ELF-1 (cell line): ENCODE measurements around the gene FUT7.

Experiments used
- DNase-seq: peaks from one replicate; pipeline ENCODE4 v3.0.0-alpha.2; 2016; ENCODE audit warnings: low read depth, low spot score

FUT7 gene, protein sequence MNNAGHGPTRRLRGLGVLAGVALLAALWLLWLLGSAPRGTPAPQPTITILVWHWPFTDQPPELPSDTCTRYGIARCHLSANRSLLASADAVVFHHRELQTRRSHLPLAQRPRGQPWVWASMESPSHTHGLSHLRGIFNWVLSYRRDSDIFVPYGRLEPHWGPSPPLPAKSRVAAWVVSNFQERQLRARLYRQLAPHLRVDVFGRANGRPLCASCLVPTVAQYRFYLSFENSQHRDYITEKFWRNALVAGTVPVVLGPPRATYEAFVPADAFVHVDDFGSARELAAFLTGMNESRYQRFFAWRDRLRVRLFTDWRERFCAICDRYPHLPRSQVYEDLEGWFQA

DNA sequence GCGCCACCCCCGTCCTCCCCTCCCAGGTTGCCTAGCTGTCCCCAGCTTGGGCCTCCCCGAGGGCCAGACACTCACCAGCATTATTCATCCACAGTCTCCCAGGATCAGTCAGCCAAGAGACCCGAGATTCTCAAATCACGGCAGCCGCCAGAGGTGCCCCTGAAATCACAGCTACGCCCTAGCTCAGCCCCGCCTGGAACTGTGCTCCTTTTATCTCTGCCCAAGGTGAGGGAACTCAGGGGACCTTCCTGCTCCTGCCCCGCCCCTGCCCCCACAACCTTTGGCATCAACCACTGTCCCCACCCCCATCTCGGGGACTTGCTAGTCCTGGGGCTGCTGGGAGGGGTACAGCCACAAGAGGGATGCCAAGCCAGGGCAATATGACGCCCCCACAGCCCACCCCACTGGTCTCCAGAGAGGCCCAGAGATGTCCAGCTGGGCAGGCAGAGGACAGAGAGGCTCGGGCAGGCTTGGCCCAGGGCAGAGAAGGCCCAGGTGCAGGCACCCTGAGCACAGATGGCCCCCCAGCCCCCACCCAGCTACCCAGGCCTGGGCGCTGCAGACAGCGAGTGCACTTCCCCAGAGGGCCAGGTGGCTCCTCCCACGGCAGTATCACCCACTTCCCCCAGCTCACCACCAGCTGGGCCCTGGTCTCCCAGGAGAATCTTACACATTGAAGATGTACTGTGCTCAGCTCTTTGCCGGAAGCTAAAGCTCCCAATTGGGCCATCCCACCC, at the start of gene FUT7:
TSS of gene FUT7 (minus strand) at position 185 of the 737 bp plus-strand sequence. CDS start at position 88, 97 bp downstream.
- DNase-seq, result no peak

DNA sequence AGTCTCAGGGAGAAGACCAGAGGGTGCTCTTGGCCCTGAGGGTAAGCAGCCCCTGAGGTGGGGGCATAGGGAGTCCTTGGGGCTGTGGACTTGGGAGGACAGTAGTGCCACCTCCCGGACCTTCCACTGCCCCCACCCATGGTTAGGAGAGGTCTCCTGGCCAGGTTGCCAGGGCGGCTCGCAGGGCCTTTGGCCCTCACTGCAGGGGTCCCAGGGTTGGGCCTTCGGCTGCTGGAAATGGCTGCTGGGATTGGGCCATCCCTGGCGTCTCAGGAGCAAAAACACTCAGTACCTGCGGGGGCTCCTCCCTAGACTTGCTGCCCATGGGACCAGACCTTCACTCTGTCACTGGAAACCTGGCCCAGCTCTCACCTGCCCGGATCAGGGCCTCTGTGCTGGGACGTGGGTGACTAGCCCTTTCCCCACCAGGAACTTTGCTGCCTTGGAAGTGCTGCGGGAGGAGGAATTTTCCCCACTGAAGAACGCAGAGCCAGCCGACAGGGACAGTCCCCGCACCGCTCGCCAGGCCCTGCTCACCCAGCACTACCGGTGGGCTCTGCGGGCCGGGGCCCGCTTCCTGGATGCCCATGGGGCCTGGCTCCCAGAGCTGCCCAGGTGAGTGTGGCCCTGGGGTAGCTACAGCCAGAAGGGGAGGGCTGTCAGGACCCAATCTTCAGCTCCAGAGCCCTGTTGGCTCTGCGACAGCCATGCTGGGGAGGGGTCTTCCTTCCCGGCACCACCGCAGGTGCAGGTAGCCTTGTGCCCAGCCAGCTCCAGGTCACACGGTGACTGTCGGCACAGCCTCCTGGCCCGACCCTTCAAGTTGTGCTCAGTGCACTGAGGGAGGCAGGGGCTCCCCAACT, 48.6 kb upstream of the FUT7 start:
- no peak for DNase-seq

DNA sequence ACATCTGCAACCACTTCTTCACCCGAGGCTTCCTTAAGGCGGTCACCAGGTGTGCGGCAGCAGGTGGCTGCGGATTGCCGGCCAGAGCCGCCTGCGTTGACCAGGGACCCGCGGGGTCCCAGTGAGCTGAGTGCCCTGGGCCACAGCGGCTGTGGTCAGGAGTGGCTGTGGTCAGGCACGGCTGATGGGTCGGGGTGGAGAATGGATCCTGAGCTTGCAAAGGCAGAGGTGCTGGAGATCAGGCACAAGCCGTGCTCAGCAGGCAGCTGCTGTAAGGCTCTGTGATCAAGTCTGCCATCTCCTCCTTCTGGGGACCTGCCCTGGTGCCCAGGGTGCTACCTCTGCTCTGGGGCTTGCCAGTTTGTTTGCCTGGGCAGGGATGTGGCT, 47.5 kb upstream of the FUT7 start:
- DNase-seq, result no peak

GRCh38 chr9:137078701-137079400, 47.0 kb upstream of the FUT7 start:
- DNase-seq, result peak; percentile 81

- DNase-seq, result no peak
These were observed 46.1 kb upstream of the FUT7 start for GRCh38 chr9:137077758-137078693.

DNA sequence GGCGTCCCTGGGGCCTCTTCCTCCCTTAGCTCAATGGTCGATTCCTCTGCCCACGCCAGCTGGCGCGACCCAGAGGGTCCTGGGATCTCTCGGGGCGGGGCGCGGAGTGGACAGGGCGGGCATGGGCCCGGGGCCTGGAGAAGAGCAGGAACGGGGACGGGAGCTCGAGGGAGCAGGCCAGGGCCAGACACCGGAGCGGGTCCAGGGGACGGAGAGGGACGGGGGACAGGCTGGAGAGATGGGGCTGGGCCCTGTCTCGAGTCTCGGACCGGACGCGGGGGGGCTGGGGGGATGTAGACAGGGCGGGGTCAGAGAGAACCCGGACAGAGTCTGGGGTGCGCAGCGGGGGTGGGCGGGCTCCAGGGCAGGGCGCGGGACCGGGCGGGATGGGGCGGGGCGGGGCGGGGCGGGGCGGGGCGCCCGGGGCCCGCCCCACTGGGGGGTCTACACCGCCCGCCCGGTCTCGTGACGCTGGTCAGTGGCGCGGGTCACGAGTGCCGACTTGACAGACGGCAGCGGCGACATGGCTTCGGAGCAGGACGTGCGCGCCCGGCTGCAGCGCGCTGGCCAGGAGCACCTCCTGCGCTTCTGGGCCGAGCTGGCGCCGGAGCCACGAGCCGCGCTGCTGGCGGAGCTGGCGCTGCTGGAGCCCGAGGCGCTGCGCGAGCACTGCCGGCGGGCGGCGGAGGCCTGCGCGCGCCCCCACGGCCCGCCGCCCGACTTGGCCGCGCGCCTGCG, 45.3 kb upstream of the FUT7 start, which contains the start of gene UAP1L1:
TSS of gene UAP1L1 (plus strand) at position 508 of the 738 bp plus-strand sequence. CDS start at position 524, 16 bp downstream.
- no peak for DNase-seq

- no peak for DNase-seq
These were observed 44.7 kb upstream of the FUT7 start for GRCh38 chr9:137076636-137077009.

DNA sequence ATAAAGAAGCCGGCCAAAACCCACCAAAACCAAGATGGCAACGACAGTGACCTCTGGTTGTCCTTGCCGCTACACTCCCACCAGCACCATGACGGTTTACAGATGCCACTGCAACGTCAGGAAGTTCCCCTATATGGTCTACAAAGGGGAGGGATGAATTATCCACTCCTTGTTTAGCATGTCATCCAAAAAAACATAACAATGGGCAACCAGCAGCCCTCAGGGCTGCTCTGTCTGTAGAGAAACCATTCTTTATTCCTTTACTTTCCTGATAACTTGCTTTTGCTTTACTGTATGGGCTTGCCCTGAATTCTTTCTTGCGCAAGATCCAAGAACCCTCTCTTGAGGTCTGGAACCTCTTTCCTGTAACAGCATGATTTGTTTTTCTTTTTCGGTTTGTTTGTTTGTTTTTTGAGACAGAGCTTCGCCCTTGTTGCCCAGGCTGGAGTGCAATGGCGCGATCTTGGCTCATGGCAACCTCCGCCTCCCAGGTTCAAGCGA, 43.4 kb upstream of the FUT7 start:
- DNase-seq, result peak; percentile 75

GRCh38 chr9:137074657-137075274, 42.9 kb upstream of the FUT7 start:
- DNase-seq, result peak; percentile 30

GRCh38 chr9:137073992-137074399, 42.1 kb upstream of the FUT7 start:
- no peak for DNase-seq

DNA sequence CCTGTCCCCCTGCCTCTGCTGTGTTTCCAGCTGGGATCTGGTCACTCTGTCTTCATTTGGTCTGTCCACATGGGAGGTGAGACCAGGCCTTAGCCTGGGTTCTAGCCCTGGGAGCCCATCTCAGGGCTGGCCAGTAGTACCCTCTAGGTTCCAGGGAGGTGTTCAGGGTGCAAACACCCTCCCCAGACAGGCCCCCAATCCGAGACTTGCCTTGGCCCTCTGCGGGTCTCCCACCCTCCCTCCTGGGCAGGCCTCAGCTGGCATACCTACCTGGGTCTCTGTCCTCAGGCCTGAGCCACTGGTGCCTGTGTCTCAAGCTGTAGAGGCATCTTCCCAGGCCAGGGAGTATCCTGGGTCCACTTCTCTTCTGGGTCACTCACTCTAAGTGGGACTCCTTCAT, 39.4 kb upstream of the FUT7 start:
- no peak for DNase-seq

- DNase-seq, result no peak
These were observed 39.0 kb upstream of the FUT7 start for GRCh38 chr9:137070906-137071275.

DNA sequence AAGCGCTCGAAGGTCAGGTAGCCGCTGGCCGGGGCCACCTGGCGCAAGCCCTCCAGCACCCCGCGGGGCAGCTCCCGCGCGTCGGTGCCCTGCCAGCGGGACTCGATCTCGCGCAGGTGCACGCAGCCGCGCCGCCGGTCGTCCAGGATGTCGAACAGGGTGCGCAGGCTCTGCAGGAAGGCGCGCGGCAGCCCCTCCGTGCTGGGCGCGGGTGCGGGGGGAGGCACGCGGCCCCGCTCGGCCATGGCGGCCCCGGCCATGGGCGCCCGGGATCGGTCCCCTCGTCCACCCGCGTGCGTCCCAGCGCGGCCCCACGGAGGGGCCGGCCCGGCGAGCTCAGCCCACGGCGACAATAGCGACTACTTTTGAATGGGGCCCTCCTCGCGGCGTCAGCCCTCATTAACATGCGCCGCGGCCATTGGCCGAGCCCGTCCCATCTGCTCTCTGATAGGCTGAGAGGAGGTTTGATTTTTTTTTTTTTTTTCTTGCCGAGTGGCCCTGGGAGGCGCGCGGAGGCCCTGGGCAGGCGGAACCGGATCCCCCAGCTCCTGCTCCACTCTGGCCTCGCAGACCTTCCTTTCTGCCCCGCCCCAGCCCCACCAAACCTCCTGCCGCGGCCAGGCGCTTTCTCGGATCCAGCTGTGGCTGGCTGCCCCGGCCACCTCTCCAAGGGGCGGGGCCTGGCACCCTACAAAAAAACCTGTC, 38.5 kb upstream of the FUT7 start, which contains the start of gene SAPCD2:
TSS of gene SAPCD2 (minus strand) at position 357 of the 705 bp plus-strand sequence. CDS start at position 260, 97 bp downstream.
- peak; percentile 97 for DNase-seq

- DNase-seq, result peak; percentile 57
These were observed 37.7 kb upstream of the FUT7 start for GRCh38 chr9:137069508-137070091.

DNA sequence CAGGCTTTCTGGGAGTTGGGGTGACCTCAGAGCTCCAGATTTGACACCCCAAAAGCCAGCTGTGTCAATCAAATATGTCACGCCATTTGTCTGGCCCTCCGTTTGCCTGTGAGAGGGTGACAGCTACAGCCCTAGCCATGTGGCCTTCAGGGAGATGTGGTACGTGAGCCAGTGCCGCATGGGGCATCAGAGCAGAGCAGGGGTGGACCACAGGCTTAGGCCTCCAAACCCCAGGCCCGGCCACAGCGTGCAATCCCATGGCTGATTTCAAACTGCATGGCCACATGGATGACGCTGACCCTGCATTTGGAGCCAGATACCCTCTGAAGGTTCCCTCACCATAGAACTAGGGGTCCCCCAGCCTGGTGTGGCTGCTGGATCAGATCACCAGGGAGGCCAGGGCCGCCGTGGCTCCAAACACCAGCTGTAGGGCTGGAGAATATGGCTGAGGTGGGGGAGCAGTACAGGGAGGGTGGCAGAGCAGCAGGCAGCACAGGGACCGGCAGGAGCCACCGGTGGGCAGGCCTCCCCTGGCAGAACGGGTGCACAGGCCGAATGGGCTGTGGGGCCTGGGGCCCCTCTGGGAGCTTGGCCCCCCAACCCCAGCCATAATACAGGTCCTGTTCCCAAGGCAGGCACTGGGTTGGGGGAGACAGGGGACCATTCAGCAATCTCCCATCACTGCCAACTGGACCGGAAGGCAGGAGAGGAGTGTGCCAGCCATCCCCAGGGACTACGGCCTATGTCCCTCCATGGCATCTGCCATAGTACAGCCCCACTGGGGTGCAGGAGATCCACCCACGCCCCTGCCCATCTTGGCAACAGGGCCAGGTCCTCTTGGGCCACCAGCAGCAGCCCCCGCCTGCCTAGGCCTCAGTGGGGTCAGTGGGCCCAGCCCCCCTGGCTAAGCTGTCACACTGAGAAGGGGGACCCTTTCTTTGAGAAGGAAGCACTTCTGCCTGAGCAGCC, 36.9 kb upstream of the FUT7 start:
- no peak for DNase-seq

DNA sequence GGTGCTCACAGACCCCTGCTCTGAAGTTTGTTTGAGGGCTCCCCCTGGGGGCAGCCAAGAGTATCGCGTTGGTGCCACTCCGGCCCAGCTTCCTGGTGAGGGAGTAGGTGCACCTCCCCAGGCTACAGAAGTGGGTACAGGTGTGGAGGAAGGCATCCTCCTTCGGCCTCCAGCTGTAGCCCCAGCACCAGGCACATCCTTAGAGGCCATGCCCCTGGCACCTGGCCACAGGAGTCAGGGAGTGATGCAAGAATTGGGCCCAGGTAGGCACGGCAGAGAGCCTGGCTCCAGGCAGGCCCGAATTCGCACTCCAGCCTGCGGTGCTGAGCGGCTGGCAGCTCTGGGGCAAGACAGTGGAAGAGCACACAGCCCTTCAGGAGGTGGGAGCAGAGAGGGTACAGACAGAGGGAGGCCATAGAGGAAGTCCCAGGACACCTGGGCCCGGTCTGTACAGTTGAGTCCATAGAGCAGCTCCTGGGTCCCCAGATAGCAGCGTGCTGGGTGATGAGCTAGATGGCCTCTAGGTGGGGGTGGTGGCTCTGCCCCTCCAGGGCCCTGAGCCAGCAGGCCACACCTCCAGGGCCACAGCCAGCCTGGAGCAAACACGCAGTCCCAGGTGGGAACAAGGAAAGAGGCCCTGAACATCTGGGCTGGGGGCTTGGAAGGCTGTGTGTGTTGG, 36.1 kb upstream of the FUT7 start:
- peak; percentile 91 for DNase-seq
